NCI-H748 (cell line): Measurements from ENCODE around the gene RAPGEF2.
A peak's percentile ranks its signal among the peaks of the same experiment; 100 is the strongest.
"Not testable (repeated sequence)": the region's sequence is repeated elsewhere in the genome, so short reads cannot be mapped to it uniquely, and the experiment has no call there.

Experiments
- DNase-seq: peaks from one replicate; lab custom pipeline; 2025; ENCODE audit not compliant: unreplicated experiment; lab: John Stamatoyannopoulos, UW

RAPGEF2 gene

DNA sequence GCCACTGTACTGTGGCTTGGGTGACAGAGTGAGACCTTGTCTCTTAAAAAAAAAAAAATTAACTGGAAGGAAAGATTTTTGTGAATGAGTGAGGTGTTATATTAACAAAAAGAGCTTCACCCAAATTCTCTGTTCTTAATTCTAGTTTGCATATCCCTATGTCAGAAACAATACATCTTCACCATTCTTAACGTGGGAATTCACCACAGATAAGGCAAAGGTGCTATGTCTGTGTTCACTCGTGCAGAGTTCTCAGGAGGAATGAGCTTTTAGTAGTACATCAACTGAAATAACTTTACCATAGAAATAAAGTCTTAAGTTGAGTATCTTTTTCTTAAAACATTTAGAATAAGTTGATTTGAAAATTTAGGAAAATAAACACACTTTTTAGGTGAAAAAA lies 135.1 kb downstream of the RAPGEF2 start:
- no peak for DNase-seq

DNA sequence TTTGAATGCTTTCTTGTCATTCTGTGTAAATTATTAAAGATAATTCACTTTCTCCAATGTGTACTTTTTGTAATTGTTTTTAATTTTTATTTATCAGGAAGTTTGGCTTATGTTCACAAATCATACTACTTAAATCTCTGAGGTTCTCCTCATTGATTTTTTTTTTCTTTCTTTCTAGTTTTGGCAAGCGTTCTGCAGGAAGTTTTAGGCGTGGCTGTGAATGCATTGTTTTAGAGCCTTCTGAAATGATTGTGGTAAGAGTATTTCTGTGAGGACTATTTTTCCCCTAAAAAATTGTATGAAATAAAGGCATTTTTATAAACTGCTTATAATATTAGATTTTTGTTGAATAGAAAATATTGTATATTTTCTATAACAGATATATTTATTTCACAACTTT lies 135.8 kb downstream of the RAPGEF2 start:
- DNase-seq: no peak

DNA sequence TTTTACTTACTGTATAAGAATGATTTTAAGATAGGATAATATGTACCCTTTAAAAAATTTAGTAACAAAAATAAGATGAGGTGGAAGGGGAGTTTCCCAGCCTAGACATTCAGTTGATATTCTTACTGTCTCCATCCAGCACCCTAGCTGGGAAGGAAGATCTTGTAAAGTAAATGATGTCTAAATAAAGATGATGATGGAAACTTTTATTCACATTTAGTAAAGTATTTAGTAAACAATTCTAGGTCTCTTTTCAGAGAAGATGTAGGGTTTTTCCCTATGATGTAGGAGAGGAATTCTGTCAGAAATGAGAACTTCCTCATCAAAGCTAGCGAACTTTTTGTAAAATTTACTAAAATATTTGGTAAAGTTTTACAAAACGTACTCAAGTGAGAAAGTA lies 136.8 kb downstream of the RAPGEF2 start:
- DNase-seq: no peak

- no peak for DNase-seq
These were observed 137.2 kb downstream of the RAPGEF2 start for GRCh38 chr4:159240046-159240445.

DNA sequence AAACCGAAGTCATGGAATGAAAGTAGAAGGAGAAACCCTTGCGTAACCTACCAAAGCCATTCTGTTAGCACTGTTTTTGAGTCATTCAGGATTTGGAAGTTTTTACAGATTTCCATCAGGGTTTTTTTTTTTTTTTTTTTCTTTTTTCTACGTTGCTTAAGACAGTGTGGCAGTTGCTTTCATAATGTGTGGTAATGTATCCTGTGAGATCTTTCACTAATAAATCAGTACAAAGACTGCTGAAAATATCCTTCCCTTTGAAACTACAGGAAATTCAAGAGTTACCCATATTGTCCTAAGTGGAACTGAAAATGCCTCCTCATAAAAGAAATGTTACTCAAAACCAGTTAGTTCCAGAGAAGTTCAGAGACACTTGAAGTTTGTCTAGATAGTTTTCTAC lies 137.8 kb downstream of the RAPGEF2 start:
- DNase-seq: no peak

DNA sequence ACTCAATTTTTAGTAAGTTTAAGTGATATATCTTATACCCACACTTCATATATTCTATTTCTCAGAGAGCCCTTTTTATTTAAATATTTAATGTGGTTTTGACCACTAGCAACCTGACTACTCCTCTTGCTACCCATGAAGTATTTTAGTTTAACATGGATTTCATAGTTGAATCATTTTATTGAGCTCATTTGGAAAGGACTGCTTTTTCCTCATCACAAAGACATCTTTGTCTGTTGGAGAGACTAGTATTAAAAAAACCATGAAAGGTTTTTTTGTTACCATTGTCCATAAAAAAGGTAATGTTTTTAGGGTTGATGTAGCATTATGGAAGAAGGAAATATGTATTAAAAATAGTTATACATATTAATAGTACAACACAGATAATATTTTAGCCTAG lies 139.5 kb downstream of the RAPGEF2 start:
- no peak for DNase-seq

GRCh38 chr4:159248384-159249178 lies 145.7 kb downstream of the RAPGEF2 start:
- peak; percentile 33 for DNase-seq

DNA sequence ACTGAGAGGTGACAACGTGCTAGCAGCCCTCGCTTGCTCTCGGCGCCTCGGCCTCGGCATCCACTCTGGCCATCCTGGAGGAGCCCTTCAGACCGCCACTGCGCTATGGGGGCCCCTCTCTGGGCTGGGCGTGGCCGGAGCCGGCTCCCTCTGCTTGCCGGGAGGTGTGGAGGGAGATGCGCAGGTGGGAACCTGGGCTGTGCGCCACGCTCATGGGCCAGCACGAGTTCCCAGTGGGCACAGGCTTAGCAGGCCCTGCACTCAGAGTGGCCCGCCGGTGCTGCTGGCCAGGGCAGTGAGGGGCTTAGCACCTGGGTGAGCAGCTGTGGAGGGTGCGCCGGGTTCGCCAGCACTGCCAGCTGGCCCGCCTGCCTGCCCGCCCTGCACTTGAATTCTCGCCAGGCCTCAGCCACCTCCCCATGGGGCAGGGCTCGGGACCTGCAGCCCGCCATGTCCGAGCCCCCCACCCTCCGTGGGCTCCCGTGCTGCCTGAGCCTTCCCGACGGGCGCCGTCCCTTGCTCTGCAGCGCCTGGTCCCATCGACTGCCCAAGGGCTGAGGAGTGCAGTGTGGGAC lies 148.0 kb downstream of the RAPGEF2 start:
- DNase-seq: no peak

DNA sequence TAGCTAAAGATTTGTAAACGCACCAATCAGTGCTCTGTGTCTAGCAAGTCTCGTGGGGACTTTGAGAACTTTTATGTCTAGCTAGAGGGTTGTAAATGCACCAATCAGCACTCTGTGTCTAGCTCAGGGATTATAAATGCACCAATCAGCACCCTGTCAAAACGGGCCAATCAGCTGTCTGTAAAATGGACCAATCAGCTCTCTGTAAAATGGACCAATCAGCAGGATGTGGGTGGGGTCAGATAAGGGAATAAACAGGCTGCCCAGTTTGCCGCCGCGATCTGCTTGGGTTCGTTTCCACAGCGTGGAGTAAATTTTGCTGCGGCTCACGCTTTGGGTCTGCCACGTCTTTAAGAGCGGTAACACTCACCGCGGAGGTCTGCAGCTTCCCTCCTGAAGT lies 148.7 kb downstream of the RAPGEF2 start:
- DNase-seq: not testable (repeated sequence)

- no peak for DNase-seq
These were observed 149.6 kb downstream of the RAPGEF2 start for GRCh38 chr4:159252491-159252890.

GRCh38 chr4:159256037-159256436 lies 153.2 kb downstream of the RAPGEF2 start:
- DNase-seq: no peak

GRCh38 chr4:159258889-159259560 lies 156.1 kb downstream of the RAPGEF2 start:
- no peak for DNase-seq

DNA sequence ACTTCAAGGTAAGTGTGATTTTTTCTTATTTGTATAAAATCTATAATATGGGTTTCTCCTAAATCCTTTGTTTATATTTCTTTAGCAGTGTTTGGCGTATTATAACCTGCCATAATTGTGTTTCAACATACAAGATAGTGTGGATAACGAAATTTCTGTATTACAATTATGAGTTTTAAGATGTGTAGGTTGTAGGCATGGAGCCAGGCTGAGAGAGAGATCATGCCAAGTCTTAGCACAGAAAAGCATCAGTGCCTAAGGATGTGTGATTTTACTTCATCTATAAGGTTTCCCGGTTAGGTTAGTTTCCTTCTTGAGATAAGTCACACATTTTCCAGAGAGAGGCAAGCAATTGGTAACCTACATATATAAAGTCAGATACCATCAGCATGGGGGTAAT lies 161.2 kb downstream of the RAPGEF2 start:
- no peak for DNase-seq

GRCh38 chr4:159266981-159267868 lies 164.3 kb downstream of the RAPGEF2 start:
- DNase-seq: peak; percentile 10

- no peak for DNase-seq
These were observed 165.0 kb downstream of the RAPGEF2 start for GRCh38 chr4:159267869-159268285.

DNA sequence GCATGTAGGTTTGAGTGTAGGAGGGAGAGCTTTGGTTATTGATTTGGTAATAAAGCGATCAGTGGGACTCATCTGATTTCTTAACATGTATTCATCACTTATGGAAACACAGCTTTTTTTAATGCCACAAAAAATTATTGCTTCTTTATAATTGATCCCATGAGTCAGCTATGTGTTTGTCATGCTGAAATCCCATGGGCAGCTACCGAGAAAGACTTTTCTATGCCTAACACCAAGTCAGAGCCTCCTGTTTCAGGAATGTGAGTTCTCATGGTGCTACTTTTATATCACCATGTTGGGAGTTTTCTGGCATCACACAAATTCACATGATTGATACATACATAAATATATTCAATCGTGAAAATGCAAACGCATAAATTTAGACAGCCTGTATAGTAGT lies 165.7 kb downstream of the RAPGEF2 start:
- DNase-seq: no peak

- DNase-seq: no peak
These were observed 166.2 kb downstream of the RAPGEF2 start for GRCh38 chr4:159269116-159269515.

DNA sequence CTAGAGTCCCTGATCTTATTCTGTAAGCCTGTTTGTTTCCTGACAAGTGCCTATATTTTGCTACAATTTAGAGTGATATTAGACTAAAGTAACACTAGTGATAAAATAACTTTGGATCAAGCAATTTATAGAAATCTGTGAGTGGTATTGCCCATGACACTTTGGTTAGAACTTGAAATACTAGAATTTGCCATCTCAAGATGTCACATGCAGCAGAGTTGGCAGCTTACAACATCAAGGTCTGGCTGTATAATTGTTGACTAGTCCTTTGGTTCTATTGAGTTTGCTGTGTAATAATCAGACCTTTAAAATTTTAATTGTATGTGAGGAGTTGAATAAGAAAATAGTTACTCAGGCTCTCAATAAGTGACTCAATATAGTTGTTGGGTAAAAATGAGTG lies 167.1 kb downstream of the RAPGEF2 start:
- DNase-seq: no peak

DNA sequence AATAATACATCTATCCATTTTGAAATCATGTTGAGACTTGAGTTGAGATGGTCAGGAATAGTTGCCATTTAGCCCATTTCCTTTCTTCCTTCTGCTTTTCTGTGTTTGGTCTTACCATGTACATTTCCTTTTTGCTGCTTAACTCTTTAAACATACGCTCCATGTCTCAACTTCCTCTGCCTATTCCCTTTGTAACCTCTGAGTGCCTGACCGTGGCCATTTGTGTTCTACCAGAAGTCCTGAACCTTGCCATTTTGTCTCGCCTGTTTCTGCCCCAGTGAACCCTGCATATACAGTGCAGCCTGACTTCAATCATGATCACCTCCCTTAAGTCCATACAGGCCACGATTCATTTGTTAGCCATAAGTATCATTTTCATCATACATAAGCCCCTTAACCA lies 169.0 kb downstream of the RAPGEF2 start:
- no peak for DNase-seq

DNA sequence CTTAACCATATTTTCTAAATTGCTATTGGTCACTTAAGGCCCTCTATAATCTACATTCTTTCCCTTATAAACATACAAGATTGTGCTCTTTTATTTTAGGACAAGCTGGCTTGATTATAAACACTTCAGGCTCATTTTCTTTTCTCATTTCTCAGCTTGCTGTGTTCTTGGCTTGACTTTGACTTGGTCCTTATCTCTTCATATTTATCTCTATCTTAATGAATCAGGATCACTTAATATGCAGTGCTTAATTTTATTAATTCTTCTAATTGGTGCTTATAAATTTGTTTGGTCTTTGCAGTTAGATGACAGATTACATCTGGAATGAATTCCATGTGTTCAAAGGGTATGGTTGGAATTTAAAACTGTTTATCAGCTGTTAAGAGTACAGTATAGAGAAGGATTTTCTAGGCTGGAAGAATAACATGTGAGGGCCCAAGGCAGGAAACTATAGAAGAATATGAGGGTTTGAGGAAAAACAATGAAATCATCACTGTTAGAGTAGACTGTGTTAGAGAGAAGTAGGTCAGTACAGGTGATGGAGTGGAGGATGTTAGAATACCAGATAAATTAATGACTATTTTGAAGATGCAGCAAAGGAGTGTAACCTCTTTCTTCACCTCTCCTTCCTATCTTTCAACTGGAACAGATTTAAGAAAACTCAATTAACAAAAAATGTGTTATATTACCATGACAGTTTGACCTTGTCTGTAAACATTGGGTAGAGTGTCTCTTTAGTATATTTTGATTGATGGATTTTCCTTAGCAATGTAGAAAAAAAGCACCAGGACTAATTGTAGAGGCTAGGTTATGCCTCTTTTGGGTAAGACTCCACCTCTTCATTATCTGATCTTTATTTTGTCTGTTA lies 169.6 kb downstream of the RAPGEF2 start:
- DNase-seq: no peak

DNA sequence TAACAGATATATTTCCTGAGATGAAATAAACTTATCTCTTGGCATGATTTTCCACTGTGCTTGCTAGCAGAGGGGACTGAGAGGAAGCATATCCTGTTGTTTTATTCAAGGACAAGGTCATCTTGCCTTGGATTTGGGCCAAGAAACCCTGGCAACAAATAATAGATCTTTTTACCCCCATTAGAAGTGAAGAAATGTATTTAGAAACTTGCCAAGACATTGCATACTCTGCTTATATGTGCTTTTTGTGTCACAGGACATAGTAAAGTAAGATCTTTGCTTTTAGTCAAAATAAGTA lies 170.2 kb downstream of the RAPGEF2 start:
- DNase-seq: peak; percentile 33
